ENCODE data around the gene HOXC5.

HOXC5 gene

DNA sequence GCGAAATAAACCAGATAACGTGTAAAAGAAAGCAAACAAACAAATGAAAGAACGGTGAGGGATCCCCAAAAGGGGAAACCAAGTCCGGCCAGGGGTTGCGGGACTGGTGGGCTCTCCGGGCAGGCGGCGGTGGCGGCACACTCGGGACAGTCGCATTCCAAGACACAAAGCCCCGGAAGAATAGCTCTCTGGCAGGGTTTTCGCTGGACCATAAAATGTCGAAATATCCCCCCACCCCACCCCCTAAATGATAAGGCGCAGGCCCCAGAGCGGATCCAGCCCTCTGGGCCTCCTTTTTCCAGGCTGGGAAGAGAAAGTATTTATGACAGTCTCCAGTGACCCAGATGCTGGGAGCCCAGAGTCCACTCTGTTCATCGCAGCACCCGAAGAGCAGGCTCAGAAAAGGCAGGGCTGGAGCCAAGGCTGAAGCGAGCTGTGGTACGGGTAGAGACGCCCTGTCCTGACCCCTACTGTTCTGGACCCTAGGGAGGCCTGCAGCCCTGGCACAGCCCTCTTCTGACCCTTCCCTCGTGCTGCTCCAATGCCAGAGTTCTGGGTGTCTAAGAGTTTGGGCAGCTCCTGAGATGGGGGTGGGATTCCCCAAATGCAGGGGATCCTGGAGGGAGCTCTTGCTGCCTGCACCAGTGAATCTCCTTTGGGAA is 26.2 kb upstream of the HOXC5 start:
- DNase-seq (ENCODE audit: low spot score): no peak

DNA sequence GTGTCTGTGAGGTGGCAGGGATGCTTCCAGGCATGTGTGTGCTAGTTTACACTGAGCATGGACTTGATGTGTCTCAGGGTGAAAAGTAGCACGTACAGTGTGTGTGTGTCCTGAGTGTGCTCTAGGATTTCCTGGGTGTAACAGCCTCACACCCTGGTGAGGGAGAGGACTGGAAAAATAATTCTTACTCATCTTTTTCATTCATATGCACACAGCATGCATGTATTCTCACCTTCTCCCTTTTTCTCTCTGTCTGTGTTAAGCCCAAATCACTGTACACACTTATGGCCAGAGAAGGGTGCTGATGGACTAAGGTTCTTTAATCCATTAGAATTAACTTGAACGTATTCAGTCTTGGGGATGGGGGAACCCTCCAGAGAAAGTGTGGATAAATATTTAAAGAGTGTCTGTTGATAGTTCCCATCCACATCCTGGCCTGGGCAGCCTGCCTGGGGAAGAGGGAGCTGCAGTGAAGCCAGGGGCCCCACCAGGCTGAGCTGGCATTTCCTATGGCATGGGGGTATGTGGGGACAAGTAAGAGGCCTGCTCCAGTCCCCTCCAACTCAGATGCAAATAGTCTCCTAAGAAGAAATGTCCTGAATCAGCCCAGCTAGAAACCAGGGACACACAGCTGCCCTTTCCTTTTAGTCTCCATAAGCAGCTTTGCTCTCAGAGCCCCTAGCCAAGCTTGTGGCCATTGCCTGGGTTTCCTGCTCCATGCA is 25.2 kb upstream of the HOXC5 start:
- no peak for DNase-seq (ENCODE audit: low spot score)

DNA sequence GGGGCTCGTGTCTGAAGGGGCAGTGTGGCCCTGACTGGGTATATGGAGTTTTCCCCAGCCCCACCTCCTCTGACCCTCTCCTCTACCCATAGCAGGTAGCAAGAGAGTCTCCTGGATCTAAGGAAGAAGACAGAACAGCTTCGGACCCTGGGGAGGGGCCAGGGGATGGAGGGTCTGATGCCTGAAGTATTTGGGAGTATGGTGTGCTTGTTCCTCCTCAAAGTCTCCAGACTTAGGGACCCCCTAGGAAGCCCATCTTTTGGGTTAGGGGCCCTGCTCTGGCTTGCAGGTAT is 24.6 kb upstream of the HOXC5 start:
- DNase-seq (ENCODE audit: low spot score): no peak

DNA sequence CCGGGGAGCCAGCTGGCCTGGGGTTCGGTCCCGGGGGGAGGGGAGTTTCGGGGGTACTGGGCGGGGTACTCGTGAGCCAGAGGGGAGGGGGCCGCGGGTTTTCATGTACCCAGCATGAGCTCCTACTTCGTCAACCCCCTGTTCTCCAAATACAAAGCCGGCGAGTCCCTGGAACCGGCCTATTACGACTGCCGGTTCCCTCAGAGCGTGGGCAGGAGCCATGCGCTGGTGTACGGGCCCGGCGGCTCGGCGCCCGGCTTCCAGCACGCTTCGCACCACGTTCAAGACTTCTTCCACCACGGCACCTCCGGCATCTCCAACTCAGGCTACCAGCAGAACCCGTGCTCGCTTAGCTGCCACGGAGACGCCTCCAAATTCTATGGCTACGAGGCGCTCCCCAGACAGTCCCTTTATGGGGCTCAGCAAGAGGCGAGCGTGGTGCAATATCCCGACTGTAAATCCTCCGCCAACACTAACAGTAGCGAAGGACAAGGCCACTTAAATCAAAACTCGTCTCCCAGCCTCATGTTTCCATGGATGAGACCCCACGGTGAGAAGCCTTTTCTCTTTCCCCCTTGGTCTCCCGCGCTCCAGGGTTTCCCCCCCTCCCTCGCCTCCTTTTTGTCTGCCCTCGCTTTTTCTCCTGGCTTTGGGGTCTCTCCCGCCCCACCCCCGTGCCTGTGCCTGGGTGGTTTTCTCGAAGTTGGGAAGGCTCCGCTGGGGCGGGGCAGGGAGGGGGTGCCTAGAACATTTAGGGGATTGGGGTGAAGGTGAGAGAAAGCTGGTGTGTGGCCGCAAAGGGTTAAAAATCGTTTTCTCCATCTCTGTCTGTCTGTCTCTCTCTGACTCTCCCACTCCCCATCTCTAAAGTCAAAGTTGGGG is 23.4 kb upstream of the HOXC5 start:
- no peak for DNase-seq (ENCODE audit: low spot score)

DNA sequence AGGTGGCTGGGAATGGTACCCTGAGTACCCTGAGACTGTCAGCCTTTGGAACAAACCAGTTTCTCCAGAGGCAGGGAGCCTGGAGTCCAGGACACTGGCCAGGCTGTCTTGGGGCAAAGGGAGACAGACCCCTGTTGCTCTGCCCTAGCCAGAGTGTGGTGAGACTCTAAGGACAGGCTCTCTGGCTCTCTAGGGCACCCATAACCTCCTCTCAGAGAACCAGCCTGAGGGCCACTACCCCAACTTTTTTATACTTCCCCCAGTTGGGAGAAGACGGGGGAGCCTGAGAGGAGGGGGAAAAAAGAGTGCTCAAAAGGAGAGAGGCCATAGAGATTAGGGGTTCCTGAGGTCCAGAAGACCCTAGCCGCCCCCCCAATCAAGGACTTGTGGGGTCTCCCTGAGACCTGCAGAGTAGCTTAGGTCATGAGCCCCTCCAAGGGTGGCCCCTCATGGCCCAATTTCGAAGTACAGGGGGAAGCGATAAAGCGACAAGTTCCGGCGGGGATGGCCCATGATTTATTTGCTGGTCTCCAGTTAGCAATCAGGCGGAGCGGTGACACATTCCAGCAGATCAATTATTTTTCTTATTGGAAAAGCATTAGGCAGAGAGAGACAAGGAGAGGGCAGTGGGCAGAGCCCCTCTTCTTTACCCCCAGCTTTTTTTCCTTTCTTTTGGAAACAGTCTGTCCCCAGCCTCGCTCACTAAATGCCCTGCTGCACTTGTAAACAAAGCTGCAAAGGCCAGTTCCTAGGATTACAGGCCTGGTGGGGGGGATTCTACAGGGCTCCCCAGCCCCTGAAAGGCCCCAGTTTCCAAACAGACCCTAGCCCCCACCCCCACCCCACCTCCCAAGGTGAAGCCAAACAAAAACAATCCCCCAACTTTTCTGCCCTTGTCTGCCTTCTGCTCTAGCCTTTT is 22.5 kb upstream of the HOXC5 start:
- DNase-seq (ENCODE audit: low spot score): no peak

DNA sequence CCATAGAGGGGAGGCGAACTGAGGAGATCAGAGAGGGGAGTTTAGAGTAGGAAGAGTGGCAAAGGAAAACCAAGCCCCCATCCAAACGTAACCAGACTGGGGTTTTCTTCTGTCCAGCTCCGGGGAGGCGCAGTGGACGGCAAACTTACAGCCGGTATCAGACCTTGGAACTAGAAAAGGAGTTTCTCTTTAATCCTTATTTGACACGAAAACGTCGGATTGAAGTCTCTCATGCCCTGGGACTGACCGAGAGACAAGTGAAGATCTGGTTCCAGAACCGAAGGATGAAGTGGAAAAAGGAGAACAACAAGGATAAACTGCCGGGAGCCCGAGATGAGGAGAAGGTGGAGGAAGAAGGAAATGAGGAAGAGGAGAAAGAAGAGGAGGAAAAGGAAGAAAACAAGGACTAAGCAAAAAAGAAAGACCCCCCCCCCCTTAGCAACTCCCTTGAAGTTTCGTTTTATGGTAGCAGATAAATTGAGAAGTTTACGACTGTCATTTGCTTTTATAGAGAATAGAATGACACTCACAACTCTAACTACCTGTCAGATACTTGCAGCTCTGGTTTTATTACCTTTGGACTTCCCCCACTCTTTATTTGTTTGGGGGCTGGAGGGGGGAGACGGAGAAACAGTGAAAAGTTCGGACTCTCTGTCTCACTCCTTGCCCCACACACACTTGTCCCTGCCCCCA is 21.7 kb upstream of the HOXC5 start:
- DNase-seq (ENCODE audit: low spot score): no peak

DNA sequence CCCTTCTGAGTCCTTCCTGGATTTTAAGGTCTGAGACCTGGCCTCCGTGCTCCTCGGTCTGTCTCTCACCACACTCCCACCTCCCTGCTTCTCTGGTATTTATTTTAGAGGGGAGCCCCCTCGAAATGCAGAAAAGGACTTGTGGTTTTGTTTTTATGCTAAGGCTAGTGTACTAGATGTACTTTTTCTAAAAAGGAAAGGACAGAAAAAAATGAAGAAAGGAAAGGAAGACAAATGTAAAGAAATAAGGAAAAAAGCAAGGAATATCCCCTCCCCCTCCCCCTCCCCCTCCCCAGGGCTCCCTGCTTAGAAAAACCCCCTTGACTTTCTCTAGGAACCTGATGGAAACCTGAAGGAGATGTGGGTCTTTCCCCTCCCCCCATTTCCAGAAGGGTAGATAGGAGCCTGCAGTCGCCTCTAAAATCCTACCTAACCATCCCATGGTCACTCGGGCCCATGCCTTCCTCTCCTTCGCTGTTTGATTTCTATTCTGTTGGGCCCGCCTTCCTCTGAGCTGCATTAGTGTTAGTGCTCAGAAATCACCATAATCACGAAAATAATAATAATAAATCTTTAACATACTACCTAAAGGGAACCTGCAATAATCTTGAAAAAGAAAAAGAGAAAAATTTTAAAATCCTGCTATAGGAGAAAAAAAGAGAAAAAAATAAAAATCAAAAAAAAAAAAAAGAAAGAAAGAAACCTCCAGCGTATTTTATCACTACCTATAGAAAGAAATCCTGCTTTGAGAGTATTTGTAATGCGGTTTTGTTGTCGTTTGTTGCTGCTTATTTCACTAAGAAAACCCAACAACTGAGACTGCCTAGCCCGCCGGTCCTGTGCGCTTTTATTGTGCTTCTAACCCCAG is 21.0 kb upstream of the HOXC5 start:
- DNase-seq (ENCODE audit: low spot score): no peak

DNA sequence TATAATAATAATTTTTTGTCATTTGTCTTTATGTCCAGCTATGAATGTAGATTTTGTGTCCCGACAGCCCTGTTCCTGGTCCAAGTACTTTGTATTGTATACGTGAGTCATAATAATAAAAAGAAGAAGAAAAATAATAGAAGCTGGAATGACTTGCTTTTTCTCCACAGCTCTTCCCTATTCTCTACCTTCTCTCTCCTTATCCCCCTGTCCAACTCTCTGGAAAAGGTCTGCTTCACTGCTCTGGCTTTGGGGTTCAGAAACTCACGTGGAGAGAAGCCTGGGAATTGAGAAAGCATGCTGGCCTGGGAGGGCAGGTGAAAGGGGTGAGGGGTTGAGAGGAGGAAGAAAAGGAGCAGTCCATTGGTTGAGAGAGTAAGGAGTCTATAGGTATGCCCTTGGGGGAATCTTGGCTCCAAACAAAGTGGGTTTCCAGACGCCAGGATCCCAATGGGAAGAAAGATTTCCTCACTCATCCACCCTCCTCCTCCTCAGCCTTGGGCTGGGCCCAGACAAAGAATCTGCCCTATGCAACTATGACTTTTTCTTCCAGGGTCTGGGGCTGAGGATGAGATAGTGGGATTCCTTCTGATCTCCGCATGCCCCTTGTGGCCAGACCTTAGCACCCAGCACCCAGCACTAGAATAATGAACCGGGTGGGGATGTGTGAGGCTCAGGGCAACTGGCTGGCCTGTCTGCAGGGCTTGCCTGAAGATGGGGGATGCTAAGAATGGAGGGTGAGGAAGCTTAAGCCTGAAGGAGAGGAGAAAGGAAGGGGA is 20.0 kb upstream of the HOXC5 start:
- DNase-seq (ENCODE audit: low spot score): no peak

DNA sequence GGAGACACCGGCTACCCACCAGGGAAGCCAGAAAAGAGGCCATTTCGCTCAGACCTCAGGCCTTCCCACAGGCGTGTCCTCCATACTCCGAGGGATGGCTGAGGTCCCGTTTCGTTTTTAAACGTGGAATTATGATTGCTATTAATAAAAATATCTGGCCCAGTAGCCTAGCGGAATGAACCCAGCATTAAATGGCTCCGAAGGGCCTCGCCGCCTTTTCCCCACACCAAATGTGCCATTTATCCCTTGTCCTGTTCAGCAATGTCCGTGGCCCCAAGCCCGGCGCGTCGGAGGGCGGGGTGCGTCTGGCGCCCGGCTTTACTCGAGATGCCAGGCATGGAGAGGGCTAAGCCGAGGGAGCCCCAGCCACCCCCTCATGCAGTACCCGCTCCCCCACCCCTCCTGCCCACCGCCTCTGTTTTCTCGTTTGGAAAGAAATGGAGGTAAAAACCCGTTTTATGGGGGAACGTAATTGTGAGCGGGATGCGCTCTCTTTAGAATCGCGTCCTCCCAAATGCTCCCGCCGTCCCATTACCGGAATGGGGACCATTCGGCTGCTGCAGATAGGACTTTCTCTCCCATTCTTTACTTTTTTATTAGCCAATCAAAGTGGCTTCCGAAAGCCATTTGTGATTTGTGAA is 18.4 kb upstream of the HOXC5 start:
- DNase-seq (ENCODE audit: low spot score): no peak

DNA sequence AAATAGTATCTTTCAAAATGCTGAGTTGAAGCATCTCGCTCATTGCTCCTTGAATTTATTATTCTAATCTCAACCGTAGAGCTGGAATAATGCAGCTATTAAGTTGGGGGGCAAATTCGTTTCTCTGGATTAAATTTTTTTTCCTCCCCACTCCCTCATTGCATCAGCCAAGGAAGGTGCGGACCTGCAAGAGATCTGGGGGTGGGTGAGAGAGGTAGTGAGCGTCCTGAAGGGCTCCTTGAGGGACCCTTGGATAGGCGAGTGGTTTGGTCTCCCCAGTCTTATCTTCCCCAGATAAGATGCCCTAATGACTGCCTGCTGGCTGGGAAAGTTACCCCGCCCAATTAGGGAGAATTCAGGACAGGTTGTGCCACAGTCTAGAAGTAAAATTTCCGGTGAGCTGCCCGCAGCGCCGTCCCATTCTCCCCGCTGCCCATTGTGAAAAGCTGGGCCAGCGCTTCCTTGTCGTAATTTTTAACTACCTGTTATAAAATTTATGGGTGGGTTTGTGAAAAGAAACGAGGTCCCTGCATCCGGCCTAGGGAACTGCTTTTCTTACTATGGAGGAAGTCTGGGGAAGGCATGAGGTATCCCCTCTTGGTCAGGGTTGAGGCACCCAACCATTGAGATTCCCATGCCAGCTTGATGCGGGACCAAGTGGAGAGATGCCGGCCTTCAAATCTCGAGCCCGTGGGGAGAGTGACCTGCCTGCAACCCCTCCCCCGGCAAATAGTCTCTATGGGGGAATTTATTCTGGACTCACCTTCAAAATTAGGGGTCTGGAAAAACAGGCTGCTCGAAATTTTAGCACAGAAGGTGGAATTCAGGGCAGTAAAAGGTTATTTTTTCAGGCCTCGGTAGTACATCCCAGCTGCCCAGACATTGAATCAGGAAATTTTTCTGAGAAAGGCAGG is 17.6 kb upstream of the HOXC5 start:
- DNase-seq (ENCODE audit: low spot score): no peak

DNA sequence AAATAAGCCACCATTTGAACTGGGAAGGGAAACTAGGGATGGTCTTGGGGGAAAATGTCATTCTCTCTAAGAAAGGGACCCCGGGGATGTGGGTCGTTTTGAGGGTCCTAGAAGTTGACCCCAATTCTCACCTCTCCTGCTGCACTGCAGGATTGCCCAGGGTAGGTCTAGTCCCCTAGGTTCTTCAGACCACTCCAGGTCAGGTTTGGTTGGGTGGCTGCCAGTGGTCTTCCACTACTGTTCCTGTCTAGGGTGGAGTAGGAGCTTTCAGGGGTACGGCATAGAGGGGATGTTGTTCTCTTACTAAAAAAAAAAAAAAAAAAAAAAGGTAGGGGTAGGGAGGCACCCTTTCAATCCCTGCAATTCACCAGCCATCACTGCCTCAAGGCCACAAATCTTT is 16.8 kb upstream of the HOXC5 start:
- no peak for DNase-seq (ENCODE audit: low spot score)

DNA sequence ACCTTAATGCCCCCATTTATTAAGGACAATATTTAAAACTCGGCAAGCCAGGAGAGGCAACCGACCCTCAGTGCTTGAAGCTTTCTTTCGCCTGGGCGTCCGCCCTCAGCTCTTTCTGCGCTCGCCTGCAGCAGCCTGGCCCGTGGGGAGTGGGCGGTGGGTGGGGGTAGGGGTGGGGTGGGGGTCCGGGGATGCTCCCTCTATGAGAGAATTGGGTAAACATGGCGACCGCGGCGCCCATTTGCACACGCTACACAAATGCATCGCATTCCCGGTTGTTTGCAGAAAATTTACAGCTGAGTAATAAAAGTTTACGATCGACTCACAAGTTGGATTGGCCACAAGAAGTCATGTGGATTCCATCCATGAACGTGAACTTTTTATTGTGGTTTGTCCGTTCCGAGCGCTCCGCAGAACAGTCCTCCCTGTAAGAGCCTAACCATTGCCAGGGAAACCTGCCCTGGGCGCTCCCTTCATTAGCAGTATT is 16.3 kb upstream of the HOXC5 start:
- no peak for DNase-seq (ENCODE audit: low spot score)

DNA sequence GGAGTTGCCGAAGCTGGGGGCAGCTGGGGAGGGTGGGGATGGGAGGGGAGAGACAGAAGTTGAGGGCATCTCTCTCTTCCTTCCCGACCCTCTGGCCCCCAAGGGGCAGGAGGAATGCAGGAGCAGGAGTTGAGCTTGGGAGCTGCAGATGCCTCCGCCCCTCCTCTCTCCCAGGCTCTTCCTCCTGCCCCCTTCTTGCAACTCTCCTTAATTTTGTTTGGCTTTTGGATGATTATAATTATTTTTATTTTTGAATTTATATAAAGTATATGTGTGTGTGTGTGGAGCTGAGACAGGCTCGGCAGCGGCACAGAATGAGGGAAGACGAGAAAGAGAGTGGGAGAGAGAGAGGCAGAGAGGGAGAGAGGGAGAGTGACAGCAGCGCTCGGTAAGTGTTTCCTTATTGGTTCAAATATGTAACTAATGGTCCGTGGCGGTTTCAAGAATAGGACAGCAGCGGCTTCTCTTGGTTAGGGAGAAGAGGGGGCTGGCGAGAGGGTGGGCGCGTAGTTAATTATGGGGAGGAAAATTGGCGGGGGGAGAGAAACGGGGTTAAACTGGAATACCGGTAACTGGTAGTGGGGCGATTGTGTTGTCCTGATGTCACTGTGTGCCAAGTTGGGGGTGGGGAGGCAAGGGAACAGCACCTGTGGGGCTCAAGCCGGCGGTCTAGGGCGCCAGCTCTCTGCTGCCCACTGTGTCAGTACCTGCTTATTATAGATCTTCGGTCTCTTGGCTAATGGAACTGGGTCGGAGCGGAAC is 15.6 kb upstream of the HOXC5 start:
- DNase-seq (ENCODE audit: low spot score): no peak

DNA sequence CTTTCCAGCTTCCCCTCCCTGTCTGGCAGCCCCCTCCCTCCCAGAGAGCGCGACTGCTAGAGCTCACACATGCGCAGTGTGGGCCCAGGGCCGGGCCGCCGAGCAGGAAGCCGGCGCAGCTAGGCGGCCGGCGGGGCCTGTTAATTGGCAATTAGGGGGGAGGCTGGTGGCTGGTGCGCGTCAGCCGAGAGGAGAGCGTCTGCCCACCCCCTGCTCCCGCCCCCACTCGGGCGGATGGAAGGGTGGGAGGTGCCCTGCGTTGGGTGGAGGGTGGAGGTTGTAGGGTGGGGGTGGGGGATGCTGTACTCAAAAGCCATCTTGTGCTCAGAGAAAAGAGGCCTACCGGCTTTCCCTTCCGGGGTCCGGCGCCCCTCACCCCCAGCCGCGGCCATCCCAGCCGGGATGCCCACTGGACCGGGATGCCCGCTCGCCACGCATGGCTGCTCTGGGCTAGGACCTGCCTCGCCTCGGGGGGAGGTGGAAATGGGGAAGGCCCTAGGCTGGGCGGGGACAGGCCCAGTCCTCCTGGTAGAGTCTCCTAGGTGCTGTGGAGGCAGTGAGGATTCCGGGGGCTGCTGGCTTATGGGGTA is 14.9 kb upstream of the HOXC5 start:
- peak; percentile 87 for DNase-seq (ENCODE audit: low spot score)

DNA sequence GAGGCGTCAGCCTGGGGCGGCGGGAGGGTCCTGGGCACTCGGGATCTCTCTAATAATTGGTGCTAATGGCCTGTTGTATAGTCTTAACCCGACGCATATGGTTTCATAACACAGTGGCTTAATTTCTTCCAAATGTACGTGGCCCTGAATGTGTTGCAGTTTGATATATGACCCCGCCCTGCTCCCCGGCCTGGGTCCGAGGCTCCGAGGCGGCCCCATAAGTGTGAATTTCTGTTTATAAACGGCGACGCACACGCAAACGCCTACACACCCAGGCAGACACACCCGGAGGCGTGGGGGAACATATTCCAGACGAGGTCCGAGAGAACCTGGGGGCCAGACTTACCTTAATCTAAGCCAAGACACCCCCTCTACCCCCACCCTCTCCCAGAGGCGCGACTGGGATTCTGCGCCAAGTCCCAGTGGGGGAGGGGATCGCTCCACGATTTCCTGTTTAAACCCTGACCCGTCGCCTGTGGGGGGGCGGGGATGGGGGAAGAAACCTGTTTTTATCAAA is 14.3 kb upstream of the HOXC5 start:
- DNase-seq (ENCODE audit: low spot score): no peak

DNA sequence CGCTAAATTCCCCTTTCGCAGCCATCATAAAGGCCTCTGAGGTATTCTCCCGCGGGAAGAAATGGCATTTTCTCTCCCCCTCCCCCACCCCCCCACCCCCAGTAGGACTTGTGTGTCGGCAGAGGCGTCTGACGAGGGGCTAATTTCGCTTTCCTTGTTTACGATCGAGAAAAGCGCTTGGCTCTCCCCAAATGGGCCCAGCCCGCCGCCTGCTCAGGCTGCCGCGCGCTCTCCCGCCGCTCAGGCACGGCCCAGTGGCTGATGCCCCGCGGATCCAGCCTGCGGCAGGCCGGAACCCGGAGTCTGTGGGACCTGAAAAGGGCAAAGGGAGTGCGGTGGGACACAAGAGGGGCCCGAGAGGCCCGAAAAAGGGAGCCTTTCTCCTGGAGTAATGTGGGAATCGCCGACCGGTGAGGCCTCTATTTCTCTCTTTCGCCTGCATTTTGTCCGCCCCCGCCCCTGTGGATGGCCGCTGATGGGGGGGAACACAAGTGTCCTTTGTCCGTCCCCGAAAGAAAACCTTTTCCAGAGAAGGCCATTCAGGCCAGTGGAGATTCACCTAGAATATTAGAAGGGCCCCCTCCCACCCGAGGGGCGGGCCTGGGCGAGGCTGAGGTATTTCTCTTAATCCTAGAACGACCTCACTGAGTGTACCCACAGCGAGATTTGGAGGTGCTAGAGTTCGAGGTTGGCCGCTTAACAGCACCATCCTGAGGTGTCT is 13.6 kb upstream of the HOXC5 start:
- DNase-seq (ENCODE audit: low spot score): no peak
